ENCODE measurements around the gene NAT14. TPM values are rescaled to one million over a fixed set of nuclear protein-coding genes. Genes with fewer than 3 reads are reported as not detected.

NAT14 gene
- total RNA-seq, 1 donor from 2014 or later: 14.7 TPM

DNA sequence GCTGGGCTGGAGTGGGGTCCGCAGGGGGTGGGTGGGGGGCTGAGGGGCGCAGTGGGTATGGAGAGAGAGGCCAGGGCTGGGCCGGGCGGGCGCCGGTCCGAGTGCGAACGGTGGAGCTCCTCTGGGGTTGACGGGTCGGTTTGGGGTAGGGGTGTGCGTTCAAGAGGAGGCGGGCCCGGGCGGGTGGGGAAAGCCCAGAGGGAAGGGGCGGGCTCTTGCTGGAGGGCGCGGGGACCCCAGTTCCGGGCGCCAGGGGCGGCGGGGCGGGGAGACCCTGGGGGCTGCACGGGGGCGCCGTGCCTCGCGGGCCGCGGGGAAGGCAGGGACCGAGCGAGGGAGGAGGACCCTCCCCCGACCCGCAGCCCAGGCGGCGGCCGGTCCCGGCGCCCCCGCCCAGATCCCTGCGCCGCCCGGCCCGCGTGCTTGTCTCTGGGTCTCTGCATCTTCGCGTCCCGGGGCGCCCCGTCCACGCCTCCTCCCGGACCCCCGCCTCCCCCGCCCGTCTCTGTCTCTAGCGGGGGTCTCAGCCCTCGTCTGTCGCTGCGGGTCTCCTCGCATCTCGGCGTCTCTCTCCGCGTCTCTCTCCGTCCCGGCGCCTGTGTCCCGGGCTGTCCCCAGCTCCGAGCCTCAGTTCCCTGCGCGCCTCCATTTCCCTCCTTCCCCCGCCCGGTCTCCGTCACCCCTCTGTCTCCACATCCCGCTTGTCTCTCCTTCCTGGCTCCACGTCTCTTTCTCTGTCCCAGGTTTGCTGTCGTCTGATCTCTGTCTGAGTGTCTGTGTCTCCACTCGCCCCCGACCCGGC, 33.6 kb upstream of the NAT14 start:
- peak overlapping the region; percentile 10 for H3K4me3 ChIP-seq
- ATAC-seq (no peak), DNase-seq (no peak)

DNA sequence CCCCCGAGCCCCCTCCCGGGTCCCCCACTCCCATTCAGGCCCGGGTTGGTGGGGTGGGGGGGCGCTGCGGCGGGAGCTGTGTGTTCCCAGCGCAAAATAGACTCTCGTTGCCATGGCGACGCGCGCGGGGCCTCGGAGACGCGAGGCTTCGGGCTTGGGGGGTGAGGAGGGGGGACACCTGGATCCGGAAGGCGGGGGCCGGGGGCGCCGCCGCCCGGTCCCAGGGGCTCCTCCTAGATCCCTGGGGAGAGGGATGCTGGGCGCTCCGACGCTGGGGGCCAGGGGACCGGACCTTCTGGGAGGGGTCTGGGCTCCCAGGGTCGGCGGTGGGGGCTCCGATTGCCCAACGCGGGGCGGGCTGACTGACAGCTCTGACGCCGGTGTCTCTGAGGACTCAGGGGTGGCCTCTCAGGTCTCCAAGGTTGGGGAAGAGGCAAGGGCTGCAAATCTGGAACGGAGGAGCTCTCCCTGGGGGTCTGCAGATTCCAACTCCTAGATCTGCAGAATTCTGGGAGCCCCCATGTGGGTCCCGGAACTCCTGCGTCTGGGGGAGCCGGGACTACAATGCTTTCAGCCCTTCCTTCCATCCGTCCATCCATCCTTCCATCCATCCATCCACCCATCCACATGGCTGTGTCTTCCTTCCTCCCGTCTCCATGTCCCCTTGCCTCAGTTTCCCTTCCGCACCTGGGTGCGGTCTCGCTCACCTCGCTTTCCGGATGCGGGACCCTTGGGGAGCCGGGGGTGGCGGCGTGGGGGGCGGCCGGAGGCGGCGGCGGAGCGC, 32.8 kb upstream of the NAT14 start:
- H3K27ac ChIP-seq: no peak overlapping the region
- TF ChIP-seq, protein P1, sequence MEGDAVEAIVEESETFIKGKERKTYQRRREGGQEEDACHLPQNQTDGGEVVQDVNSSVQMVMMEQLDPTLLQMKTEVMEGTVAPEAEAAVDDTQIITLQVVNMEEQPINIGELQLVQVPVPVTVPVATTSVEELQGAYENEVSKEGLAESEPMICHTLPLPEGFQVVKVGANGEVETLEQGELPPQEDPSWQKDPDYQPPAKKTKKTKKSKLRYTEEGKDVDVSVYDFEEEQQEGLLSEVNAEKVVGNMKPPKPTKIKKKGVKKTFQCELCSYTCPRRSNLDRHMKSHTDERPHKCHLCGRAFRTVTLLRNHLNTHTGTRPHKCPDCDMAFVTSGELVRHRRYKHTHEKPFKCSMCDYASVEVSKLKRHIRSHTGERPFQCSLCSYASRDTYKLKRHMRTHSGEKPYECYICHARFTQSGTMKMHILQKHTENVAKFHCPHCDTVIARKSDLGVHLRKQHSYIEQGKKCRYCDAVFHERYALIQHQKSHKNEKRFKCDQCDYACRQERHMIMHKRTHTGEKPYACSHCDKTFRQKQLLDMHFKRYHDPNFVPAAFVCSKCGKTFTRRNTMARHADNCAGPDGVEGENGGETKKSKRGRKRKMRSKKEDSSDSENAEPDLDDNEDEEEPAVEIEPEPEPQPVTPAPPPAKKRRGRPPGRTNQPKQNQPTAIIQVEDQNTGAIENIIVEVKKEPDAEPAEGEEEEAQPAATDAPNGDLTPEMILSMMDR (IDR thresholded peaks at IDR 0.05): no peak
- no peak for ATAC-seq
- H3K9me3 ChIP-seq: no peaks in the 10 kb centered on the region
- intact Hi-C loops (cut with DNase I): no loop called here
- H3K4me1 ChIP-seq: peaks cover 11% of the 10 kb centered on the region
- peak overlapping the region; percentile 10 for H3K4me3 ChIP-seq
- H3K27me3 ChIP-seq: peaks cover 25% of the 10 kb centered on the region
- no peak for DNase-seq
- H3K36me3 ChIP-seq: no peaks in the 10 kb centered on the region

More for the DNA sequence above, 33.6 kb upstream of the NAT14 start:
- Histone ChIP-seq H3K27me3 (peaks cover 25% of the 10 kb centered on the region), H3K36me3 (no peaks in the 10 kb centered on the region), H3K9me3 (no peaks in the 10 kb centered on the region), H3K27ac (no peak overlapping the region), H3K4me1 (peaks cover 11% of the 10 kb centered on the region)
- intact Hi-C loops (cut with DNase I): no loop called here
- TF ChIP-seq, protein P1 (IDR thresholded peaks at IDR 0.05): no peak

DNA sequence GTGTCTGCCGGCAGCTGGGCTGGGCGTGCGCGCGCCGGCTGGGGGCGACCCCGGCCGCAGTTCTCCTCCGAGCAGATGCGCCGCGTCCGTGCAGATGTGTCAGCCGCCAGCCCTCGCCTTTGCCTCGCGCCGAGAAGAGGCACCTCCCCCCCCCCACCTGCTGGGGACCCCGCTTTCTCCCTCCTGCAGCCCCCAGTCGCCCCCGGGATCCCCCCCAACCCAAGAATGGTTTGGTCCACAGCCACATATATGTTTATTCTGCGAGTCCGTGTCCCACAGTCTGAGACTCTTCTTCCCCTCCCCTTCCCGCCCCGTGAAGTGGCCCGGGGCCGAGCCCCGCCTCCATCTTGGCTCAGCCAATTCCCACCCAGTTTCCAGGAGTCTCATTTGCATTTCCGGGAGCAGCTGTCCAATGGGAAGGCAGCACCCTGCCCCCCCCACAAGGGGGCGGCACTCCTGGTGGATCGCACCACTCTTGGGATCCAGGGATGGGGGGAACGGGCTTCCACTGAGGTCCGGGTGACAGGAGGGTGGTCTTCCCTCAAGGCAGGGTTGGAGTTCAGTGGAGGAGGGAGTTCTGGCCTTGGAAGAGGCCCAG, 32.1 kb upstream of the NAT14 start:
- Histone ChIP-seq H3K27ac (no peak overlapping the region), H3K4me1 (peaks cover 11% of the 10 kb centered on the region), H3K4me3 (no peak overlapping the region), H3K9me3 (no peaks in the 10 kb centered on the region), H3K27me3 (peaks cover 25% of the 10 kb centered on the region), H3K36me3 (no peaks in the 10 kb centered on the region)
- TF ChIP-seq, protein P1 (IDR thresholded peaks at IDR 0.05): no peak
- intact Hi-C loops (cut with DNase I): no loop called here
- ATAC-seq: peak; percentile 62
- DNase-seq: no peak

DNA sequence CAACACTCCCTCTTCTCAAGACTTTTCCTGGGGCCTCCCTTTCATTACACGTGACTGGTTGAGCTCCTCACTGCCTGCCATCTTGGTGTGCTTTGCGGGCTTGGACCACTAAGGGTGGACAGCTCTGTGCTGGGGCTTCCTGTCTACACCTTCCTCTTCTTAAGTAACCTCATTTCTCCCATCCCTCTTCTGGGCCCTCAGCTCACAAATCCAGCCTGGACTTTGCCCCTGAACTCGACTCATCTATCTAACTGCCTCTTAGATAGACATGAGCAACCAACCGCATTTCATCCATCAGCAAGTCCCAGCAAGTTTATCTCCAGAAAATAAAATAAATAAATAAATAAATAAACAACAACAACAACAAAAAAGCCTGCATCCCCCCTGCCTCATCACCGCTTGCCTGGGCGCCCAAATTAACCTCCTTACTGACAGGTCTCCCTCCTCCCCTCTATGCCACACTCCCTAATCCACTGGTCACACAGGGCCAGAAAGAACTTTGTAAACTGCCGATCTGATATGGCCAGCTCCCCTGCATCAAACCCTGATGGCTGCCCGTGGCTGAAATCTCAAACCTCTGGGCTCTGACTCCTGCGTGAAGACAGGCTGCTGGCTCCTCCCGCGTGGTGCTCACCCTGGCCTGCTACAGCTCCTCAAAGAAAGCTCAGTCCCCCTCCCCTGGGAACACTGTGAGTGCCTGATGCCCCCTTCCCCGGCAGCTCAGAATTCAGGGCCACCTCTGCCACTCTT, 31.3 kb upstream of the NAT14 start:
- intact Hi-C loops (cut with DNase I): no loop called here
- ATAC-seq (no peak), DNase-seq (no peak)
- TF ChIP-seq, protein P1 (IDR thresholded peaks at IDR 0.05): no peak
- no peaks in the 10 kb centered on the region for H3K9me3 ChIP-seq
- H3K4me3 ChIP-seq: no peak overlapping the region
- H3K27ac ChIP-seq: no peak overlapping the region
- H3K27me3 ChIP-seq: peaks cover 25% of the 10 kb centered on the region
- H3K36me3 ChIP-seq: no peaks in the 10 kb centered on the region
- peaks cover 11% of the 10 kb centered on the region for H3K4me1 ChIP-seq

DNA sequence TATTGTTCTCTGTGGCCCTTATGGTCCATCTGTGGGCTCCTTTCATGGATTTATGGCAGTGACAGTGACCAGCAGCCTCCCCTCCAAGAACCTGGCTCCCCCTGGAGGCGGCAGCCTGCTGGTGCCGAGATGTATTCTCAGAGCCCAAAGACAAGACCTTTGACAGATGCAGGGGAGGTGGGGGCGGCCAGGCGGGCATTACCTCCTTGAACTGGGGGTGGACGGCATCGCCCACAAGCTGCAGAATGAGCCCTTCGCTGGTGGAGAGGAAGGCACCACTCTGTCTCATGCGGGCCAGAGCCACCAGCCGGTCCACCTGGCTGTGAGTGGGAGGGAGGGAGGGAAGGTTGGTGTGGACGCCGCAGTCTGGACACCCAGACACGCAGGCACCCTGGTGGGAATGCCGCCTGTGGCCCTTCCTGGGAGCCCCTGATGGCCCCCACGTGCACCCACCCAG, 30.2 kb upstream of the NAT14 start:
- intact Hi-C loops (cut with DNase I): no loop called here
- TF ChIP-seq, protein P1 (IDR thresholded peaks at IDR 0.05): peak; percentile 42
- H3K36me3 ChIP-seq: no peaks in the 10 kb centered on the region
- no peaks in the 10 kb centered on the region for H3K9me3 ChIP-seq
- peaks cover 11% of the 10 kb centered on the region for H3K4me1 ChIP-seq
- H3K27ac ChIP-seq: no peak overlapping the region
- H3K27me3 ChIP-seq: peaks cover 16% of the 10 kb centered on the region
- ATAC-seq: peak; percentile 15
- H3K4me3 ChIP-seq: no peak overlapping the region
- DNase-seq: no peak

Measured in upper lobe of right lung (tissue), 1 donor.